Stimulated activated CD8-positive, alpha-beta memory T cell treated with anti-CD3 and anti-CD28 coated beads, Interleukin-15, amount 100 ng/mL, for 48 hours (primary cell): ENCODE results near the gene KCNV2.
"Not testable (repeated sequence)": the region's sequence is repeated elsewhere in the genome, so short reads cannot be mapped to it uniquely, and the experiment has no call there.

Experiments
- DNase-seq, 2 donors: peaks; one replicate each; pipeline ENCODE4 v3.0.0-alpha.2; 2020; ENCODE audit warnings: low read depth in 2 of 2

Gene KCNV2

DNA sequence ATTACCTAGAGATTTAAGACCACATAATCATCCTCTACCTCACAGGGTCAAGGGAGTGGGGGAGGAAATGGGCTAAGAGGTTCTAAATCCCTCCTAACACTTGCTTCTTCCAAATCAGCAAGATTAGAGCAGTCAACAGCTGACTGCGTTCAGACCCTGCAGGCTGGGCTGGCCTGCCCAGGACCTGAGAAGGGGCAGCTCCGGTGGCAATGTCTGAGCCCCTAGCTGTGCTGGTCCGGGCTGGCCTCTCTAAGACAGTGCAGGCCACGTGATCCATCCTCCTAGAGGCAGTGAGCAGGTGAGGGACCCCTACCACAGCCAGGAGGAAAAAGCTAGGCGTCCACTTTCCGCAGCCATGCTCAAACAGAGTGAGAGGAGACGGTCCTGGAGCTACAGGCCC lies at the start of gene KCNV2:
KCNV2 (plus strand) TSS at position 126 of the 400 bp plus-strand sequence; CDS start at position 356, 230 bp downstream.
- DNase-seq, result no peak

DNA sequence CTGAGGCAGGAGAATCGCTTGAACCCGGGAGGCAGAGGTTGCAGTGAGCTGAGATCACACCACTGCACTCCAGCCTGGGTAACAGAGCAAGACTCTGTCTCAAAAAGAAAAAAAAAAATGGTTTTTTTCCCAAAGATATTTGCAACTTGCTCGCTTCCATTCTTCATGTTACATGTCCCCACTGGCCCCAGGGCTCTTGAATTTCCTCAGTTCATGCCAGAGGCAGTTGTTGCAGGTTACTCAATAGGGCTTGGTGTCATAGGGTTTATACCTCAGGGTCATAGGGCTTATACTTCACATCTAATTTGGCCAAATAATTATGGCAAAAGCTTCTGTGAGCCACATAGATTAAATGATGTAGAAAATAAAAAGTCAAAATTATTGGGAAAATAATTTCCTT lies 44.1 kb upstream of the KCNV2 start:
- DNase-seq, result no peak

DNA sequence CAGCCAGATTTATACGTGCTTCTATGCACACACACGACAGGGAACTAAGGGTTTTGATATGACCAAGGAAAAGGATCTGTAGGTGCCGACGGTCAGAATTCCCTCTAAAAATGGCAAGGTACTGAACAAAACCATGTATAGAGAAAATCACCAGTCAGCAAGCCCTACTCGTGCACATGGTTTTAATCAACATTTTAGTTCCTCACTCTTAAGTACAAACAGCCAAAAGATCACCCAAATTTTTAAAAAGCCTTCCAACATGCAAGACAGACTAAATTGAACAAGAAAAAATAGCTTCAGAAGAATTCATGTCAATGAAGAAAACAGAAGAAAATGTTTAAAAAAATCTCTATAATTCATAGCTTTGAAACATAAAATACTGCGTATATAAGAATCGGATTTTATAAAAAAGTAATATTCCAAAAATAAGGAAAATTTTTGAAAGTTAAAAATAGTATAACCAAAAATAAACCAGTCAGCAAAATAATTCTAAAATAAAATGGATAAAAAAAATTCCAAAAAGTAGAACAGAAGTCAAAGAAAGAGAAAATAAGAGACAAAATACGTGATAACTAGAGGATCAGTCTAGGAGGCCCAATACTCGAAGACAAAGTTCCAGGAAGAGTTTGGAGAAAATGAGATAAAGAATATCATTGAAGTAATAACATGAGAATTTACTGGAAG lies 43.0 kb upstream of the KCNV2 start:
- DNase-seq, result no peak

DNA sequence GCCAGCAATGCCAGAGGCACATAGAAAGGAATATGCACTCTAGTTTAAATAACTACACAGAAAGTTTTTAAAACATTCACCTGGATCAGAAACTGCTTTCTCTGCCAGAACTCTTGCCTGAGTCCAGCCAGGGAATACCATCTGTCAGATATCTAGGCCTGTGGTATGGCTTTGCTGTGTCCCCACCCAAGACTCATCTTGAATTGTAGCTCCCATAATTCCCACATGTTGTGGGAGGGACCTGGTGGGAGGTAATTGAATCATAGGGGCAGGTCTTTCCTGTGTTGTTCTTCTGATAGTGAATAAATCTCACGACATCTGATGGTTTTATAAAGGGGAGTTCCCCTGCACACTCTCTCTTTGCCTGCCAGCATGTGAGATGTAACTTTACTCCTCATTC lies 41.5 kb upstream of the KCNV2 start:
- DNase-seq, result no peak

DNA sequence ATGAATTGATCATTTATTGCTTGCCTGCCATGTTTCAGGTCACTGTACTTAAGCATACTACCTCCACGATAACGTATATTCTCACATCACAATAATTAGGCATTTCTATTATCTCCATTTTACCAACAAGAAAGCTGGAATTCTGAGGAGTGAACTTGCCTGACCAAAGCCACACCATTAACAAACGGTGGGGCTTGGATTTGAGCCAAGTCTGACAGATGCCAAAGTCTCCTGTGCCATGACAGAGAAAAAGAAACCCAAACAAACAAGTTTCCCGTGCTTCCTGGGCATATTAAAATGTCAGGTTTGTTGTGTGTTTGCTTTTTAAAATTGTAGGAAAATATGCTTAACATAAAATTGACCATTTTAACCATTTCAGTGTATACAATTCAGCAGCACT lies 40.8 kb upstream of the KCNV2 start:
- DNase-seq, result no peak

DNA sequence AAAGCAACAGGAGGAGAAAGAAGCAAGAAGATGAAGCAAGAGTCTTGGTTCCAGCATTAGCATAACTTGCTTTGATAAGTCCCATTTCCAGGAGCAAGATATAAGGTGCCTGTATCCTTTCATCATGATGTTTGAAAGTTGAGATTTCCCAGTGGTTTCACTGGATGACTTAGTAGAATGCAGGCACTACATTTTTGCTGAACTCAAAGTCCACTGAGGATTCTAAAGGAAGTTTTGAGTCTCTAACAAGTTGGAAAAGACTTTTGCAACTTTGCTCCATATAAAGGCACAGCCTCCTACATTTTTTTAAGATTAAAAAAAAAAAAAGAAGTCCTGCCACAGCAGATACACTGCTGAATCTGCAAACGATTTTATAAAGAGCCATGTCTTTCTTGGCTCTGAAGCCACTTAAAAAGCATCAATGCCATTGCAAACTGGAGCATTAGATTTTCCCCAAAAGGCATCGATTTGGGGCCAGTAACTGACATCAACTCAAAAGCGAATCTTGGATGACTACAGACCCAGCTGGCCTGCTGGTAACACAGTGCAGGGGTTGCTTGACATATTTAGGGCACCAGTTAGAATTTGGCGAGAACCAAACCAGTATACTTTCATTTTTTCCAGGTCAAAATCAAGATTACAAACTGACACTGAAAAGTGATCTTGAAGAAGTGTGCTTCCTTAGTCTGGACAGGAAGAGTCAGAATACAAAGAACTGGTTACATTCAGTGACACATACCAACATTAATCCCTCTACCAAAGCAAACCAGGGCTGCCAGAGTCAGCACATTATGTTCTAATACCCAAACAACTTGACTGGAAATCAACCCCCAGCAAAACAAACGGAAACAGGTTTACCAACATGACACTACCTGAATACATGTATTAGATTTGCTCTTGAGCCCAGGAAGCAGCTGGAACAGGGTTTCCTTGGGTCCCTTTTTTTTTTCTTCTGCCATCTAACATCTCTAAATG lies 39.1 kb upstream of the KCNV2 start:
- DNase-seq, result no peak

DNA sequence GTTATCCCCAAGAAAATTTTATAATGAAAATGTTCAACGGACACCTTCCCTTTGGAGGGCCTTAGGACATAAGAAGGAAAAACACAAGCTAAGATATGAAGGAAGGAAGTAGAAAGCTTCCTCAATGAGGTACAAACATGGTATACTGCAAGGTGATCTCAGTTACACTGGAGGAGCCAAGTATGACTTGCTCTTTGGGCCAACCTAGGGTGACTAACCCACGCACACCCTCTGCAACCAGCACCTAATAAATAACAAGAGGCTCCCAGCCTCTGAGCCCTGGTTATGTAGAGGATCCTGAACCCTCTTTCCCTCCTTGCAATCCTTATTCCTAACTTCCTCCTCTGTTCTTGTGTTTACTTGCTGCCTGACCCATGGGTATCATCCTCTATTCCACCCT lies 38.3 kb upstream of the KCNV2 start:
- DNase-seq, result no peak

DNA sequence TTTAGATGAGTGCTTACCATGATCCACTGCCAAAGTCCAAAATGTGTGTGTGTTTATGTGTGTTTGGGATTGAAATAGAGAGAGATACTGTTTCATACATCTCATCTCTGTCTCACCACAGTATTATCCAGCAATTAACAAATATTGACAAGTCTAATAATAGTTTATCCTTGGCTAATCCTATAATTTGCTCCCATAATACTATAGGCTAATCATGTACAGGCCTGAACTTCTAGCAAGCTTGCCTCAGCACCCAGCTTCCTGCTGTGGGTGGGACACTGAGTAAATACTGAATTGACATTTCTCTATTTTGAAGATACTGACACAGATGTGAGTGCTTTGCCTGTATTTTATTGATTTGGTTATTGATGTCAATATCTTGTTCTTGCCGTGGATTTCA lies 35.3 kb upstream of the KCNV2 start:
- no peak for DNase-seq

DNA sequence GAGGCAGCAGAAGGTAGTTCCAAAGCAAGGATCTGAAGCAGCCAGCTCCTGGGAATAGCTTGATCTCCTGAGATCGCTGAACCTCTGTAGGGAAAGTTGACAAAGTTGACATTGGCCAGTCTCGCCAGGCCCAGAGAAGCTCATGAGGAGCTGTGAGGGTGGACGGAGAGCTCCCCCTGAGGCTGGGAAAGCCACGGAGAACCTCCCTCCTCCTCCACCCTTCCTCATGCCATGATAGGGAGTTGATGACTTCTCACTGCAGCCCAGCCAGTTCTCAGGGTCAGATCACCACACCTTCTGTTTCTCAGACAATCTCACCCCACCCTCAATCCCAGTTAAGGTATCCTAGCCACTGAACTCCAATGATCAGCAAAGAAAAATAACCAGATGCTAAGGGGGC lies 30.4 kb upstream of the KCNV2 start:
- DNase-seq, result no peak

DNA sequence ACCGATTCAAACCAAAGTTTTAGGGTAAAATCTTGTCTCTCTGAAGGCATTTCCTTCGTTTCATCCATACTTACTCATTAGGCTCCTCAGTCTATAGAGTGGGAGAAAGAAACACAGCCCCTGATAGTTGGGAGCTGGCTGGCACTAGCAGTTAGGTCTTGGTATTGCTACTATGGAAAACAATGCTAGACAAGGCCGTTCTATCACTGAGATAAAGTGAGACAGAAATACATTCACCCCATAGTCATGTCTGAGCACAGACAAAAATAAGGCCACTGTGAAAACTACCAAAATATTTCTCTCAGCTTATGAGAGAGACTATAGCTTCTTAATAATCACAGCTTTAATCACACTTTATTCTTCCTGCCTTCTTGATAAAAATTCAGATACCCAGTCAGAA lies 28.7 kb upstream of the KCNV2 start:
- no peak for DNase-seq

DNA sequence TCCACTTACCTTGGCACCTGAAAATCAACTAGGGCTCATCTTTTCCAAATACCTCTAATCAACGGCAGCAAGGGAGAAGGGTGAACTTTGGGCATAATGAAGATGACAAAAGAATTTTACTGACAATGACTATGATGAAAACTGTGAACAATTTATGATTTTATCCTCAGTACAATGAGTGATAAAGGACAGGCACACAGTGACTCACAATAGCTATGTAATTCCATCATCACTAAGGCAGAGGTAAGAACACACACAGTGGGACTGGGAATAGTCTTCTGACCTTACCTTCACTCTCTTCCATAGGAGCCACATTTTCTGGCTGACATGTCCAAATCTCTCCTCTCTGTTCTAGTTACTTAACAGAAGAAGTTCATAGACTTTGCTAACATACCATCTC lies 26.1 kb upstream of the KCNV2 start:
- DNase-seq, result no peak

DNA sequence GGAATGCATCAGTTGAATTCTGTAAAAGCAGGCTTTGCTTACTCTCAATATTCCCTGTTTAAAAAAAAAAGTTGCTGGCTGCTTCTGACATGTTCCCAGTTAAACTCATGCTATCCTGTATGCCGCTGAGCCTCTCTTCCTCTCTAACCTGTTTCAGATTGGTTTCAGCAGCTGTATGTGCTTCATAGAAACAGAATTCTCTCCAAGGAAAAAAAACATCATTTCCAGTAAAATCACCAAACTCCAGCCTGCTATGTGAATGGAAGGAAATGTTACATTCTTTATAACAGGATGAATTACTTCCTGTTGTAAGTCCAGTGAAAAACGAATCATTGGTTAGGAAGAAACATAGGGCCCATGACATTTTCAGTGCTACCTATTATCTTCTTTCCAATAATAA lies 25.7 kb upstream of the KCNV2 start:
- no peak for DNase-seq

DNA sequence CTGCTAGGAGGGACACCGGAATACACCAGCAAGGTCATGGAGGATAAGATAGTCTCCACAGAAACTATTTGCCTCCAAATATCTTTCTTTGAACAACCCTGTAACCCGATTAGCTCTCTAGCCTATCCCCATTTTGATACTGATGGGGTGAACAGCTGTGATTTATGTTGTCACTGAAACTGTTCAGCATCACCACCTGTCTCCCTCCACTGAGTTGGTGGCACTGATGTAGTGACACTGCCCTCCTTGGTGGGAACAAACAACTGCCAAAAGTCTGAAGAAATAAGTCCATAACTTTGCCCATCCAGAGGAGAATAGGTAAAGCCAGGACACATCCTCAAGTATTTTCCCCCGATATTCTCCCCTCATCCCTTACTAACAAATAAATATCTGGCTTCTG lies 24.3 kb upstream of the KCNV2 start:
- no peak for DNase-seq

DNA sequence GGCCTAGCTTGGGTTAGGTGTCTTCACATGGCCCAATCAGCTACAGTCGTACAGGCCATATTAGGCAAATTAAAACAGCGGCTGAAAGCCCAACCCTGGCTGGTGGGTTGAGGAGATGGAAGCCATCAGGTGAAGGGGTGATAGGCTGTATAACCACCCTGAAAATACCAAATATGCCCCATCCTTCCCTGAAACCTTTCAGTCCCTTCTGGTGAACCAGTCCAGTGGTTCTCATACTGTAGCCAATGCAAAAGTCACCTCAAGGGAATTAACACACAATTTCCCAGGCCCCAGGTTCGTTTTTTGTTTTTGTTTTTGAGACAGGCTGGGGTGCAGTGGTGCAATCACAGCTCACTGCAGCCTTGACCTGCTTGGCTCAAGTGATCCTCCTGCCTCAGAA lies 19.8 kb upstream of the KCNV2 start:
- DNase-seq, result no peak

DNA sequence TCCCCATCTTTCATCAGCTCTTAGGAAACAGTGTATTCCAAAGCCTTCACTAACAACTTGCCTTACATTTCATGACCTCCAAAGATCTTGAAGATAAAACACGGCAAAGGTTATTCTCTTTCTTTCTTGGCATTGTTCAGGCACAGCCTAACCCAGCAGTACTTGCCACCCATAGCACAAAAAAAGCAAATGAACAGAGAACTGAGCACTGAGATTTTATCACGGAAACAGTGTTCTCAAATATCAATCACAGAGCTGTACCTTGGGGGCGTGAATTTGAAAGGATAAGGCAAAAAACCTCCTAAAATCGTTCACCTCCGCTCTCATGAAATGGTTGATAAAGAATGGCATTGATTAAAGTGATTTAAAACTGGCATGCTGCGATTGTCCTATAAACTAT lies 16.9 kb upstream of the KCNV2 start:
- DNase-seq, result no peak

DNA sequence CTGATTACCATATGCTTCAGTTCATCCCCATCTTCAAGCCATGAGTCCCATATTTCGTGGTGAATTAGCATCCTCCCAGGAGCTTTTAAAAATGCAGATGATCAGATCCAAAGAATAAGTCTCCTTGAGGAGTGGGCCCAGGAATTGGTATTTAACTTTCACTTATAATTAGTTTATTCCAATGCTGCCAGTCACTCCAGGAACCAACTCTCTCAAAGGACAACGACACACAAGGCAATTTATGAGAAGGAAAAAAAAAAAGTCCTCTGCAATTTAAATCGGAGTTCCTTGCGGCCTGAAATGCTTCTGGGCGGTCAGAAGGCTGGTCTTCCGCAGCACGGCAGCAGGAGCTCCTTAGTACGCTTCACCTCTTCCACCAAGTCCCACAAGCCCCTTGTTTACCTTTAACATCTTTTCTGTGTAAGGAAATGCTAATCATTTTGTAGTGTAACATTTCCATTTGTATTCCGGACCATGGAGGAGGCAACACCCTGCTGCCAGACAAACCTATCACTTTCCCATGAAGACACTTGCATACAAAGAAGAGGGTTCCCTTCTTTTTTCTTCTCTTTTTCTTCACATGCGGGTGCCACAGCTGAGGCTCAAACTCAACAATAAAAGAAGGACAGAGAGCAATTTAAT lies 16.3 kb upstream of the KCNV2 start:
- DNase-seq, result no peak

DNA sequence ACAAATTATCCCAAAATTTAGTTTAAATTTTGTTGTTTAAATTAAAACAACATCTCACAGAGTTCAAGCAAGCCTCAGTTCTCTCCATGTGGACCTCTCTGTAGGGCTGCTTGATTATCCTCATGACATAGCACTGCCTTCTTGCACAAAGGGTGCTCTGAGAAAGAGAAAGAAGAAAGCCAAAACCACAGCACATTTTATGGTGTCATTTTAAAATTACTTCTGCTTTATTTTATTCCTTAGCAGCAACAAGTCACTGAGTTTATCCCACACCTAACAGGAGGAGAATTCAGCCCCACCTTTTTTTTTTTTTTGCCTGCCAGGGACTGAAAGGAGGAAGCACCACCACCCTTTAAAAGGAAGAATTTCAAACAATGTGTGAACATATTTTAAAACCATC lies 12.8 kb upstream of the KCNV2 start:
- no peak for DNase-seq

DNA sequence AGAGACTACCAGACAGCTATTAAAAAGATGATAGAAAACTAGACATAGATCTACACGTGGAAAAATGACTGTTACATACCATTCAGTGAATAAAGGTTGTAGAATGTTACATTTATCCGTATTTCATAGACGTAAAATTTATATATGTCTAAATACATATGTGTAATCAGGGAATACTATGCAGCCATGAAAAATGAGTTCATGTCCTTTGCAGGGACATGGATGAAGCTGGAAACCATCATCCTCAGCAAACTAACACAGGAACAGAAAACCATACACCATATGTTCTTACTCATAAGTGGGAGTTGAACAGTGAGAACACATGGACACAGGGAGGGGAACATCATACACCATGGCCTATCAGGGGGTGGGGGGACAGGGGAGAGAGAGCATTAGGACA lies 10.1 kb upstream of the KCNV2 start:
- DNase-seq, result not testable (repeated sequence)

DNA sequence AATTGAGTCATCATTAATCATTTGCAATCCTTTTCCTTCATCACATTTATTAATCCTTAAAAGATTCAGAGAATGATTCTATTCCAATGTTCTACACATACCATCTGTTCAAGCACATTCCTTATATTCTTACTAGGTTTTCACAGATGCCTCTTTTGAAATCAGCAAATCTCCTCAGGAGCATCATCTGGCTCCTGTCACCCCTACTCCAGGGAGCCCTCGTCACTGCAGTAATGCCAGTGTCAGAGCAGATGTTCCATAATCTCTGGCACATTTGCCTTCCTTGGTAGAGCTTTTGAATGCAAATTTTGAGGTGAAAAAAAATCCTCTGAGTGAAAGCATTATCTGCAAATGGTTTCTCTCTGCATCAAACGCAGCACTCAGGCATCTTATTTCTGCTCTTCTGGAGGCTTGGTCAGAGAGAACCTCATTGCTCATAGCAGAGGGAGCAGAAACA lies 7.6 kb upstream of the KCNV2 start:
- DNase-seq, result no peak

DNA sequence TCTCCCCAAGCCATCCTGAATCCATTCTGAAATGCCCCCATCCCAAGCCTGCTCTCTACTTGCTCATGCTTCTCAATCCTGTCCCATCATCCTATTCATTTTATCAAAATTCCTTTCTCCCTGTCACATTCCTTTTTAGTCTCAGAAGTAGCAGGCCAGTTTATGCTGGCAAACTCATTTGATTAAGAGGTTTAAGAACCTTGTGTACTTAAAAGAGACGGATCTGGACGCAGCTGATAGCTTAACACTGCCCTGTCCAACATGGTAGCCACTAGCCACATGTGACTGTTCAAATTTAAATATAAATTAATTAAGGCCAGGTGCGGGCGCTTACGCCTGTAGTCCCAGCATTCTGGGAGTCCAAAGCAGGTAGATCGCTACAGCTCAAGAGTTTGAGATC lies 5.6 kb upstream of the KCNV2 start:
- DNase-seq, result no peak

DNA sequence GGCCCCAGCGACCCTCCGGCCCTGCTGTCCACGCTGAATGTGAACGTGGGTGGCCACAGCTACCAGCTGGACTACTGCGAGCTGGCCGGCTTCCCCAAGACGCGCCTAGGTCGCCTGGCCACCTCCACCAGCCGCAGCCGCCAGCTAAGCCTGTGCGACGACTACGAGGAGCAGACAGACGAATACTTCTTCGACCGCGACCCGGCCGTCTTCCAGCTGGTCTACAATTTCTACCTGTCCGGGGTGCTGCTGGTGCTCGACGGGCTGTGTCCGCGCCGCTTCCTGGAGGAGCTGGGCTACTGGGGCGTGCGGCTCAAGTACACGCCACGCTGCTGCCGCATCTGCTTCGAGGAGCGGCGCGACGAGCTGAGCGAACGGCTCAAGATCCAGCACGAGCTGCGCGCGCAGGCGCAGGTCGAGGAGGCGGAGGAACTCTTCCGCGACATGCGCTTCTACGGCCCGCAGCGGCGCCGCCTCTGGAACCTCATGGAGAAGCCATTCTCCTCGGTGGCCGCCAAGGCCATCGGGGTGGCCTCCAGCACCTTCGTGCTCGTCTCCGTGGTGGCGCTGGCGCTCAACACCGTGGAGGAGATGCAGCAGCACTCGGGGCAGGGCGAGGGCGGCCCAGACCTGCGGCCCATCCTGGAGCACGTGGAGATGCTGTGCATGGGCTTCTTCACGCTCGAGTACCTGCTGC lies 839 bp downstream of the KCNV2 start:
- DNase-seq, result no peak

DNA sequence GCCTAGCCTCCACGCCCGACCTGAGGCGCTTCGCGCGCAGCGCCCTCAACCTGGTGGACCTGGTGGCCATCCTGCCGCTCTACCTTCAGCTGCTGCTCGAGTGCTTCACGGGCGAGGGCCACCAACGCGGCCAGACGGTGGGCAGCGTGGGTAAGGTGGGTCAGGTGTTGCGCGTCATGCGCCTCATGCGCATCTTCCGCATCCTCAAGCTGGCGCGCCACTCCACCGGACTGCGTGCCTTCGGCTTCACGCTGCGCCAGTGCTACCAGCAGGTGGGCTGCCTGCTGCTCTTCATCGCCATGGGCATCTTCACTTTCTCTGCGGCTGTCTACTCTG lies 1.4 kb downstream of the KCNV2 start:
- no peak for DNase-seq
